Muscle layer of colon (tissue), 2 donors: ENCODE results near the gene NFKB1.

Source experiments
- H3K27ac ChIP-seq: one replicate; pipeline ENCODE4 v1.7.0; 2013; ENCODE audit warnings: low read depth, mild to moderate bottlenecking, low read length, moderate library complexity
- H3K27me3 ChIP-seq, 2 donors: one replicate each; pipeline ENCODE4 v1.7.0; 2013; ENCODE audit warnings: low read length in 2 of 2, mild to moderate bottlenecking in 2 of 2; ENCODE audit not compliant: insufficient read depth in 2 of 2, control insufficient read depth in 1 of 2
- H3K36me3 ChIP-seq: one replicate; pipeline ENCODE4 v1.7.0; 2013; ENCODE audit warnings: mild to moderate bottlenecking, low read length; ENCODE audit not compliant: insufficient read depth
- H3K4me1 ChIP-seq: one replicate; pipeline ENCODE4 v1.7.0; 2013; ENCODE audit warnings: mild to moderate bottlenecking, low read length; ENCODE audit not compliant: insufficient read depth
- H3K4me3 ChIP-seq, 2 donors: one replicate each; pipeline ENCODE4 v1.7.0; 2013; ENCODE audit warnings: low read length in 2 of 2, low read depth in 1 of 2, mild to moderate bottlenecking in 1 of 2, moderate library complexity in 1 of 2
- H3K9ac ChIP-seq: one replicate; pipeline ENCODE4 v1.7.0; 2013; ENCODE audit warnings: low read length
- H3K9me3 ChIP-seq: one replicate; pipeline ENCODE4 v1.7.0; 2013; ENCODE audit warnings: mild to moderate bottlenecking, low read length
- donor health status: abdominal sarcoma.
- donor health status: Adenocarcinoma of cecum.

The NFKB1 gene

DNA sequence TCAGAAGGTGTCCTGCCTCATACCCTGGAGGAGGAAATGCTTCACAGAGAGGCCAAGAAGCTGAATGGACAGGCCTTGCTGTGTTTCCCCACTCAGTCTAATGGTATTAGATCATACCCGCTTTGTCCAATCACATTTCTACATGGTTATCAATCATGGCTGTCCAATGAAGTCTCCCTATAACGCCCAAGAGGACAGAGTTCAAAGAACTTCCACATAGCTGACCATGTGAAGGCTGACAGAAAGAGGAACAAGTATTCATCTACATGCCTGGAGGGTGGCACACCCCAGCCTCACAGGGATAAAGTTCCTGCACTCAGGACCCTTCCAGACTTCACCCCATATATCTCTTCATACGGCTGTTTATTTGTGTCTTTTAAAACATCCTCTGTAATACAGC lies 136.2 kb downstream of the NFKB1 start:
- Histone ChIP-seq H3K36me3 (peaks cover 31% of the 10 kb centered on the region), H3K27me3 (no peaks in the 10 kb centered on the region), H3K9me3 (no peaks in the 10 kb centered on the region)

DNA sequence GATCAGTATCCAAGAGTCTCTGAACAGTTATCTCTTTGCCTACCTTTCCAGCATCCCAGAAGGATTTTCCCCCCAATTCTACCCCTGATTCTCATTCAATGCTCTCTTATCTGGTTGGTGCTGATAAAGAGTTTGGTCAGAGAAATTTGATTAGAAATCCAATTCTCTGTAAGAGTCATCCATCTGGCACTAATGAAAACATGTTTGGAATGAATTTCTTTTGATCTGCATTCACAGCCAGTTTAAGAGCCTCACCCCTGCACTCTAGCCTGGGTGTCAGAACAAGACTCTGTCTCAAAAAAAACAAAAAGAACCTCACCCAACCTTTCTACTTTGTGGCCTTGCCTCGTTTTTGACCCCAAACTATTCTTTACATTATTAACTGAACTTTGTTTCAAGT lies 137.5 kb downstream of the NFKB1 start:
- Histone ChIP-seq H3K9me3 (no peaks in the 10 kb centered on the region), H3K36me3 (peaks cover 31% of the 10 kb centered on the region), H3K27me3 (no peaks in the 10 kb centered on the region), H3K9ac (no peak overlapping the region), H3K4me1 (no peaks in the 10 kb centered on the region), H3K27ac (no peak overlapping the region), H3K4me3 (no peak overlapping the region)

More for the DNA sequence above, 136.2 kb downstream of the NFKB1 start:
- no peak overlapping the region for H3K4me3 ChIP-seq
- no peaks in the 10 kb centered on the region for H3K4me1 ChIP-seq
- H3K9ac ChIP-seq, result no peak overlapping the region
- no peak overlapping the region for H3K27ac ChIP-seq

DNA sequence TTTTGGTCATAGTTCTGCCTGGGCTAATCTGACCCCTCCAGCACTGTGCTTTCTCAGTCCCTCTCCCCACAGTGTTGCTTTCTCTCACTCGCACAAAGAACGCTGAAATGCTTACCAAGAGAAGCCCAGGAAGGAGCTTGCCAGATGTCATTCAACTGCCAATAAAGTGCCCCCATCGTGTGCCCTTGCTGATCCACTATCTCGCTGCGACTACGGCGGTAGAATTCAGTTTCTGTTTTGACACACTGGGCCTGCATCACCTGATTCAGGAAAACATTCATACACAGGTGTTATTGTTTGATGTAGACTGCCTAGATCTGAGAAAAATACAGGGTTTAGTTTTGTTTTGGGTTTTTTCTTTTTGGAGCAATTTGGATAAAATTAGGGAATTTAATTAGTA lies 138.4 kb downstream of the NFKB1 start:
- H3K36me3 ChIP-seq, result peaks cover 26% of the 10 kb centered on the region
- no peak overlapping the region for H3K27ac ChIP-seq
- no peak overlapping the region for H3K4me3 ChIP-seq
- no peak overlapping the region for H3K9ac ChIP-seq
- no peaks in the 10 kb centered on the region for H3K4me1 ChIP-seq
- no peaks in the 10 kb centered on the region for H3K27me3 ChIP-seq
- no peaks in the 10 kb centered on the region for H3K9me3 ChIP-seq

GRCh38 chr4:102640669-102641068 lies 139.5 kb downstream of the NFKB1 start:
- Histone ChIP-seq H3K27ac (no peak overlapping the region), H3K9ac (no peak overlapping the region), H3K4me1 (no peaks in the 10 kb centered on the region), H3K4me3 (no peak overlapping the region), H3K36me3 (peaks cover 20% of the 10 kb centered on the region), H3K9me3 (no peaks in the 10 kb centered on the region), H3K27me3 (no peaks in the 10 kb centered on the region)

GRCh38 chr4:102641793-102642192 lies 140.6 kb downstream of the NFKB1 start:
- no peak overlapping the region for H3K27ac ChIP-seq
- H3K36me3 ChIP-seq, result peaks cover 18% of the 10 kb centered on the region
- H3K4me1 ChIP-seq, result no peaks in the 10 kb centered on the region
- H3K27me3 ChIP-seq, result no peaks in the 10 kb centered on the region
- H3K9me3 ChIP-seq, result no peaks in the 10 kb centered on the region
- no peak overlapping the region for H3K9ac ChIP-seq
- no peak overlapping the region for H3K4me3 ChIP-seq

- Histone ChIP-seq H3K9ac (no peak overlapping the region), H3K9me3 (no peaks in the 10 kb centered on the region), H3K27ac (no peak overlapping the region), H3K4me1 (no peaks in the 10 kb centered on the region), H3K4me3 (no peak overlapping the region), H3K36me3 (peaks cover 18% of the 10 kb centered on the region), H3K27me3 (no peaks in the 10 kb centered on the region)
Measured at GRCh38 chr4:102642631-102643298, 141.6 kb downstream of the NFKB1 start.

GRCh38 chr4:102647117-102647516 lies 146.0 kb downstream of the NFKB1 start:
- Histone ChIP-seq H3K36me3 (peaks cover 9% of the 10 kb centered on the region), H3K4me1 (no peaks in the 10 kb centered on the region), H3K9me3 (no peaks in the 10 kb centered on the region), H3K27ac (no peak overlapping the region), H3K4me3 (no peak overlapping the region), H3K9ac (no peak overlapping the region), H3K27me3 (no peaks in the 10 kb centered on the region)

DNA sequence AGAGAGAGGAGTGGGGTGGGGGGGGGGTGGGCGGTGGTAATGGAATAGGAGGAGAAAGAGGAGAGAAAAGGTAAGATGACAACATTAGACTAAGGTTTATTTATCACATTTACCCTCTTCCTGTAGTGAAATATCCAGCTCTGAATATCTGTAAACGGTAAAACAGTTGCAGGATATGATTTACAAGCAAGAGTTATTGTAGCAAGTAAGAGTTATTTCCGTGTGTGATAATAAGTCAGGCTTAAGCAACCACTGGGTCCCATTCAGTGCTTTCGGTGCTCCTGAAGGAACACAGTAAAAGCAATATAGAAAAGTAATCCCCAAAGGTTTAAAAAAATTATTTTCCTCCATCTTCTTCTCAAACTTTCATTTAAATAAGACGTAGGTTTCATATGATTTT lies 156.0 kb downstream of the NFKB1 start:
- no peaks in the 10 kb centered on the region for H3K9me3 ChIP-seq
- no peak overlapping the region for H3K27ac ChIP-seq
- H3K4me1 ChIP-seq, result no peaks in the 10 kb centered on the region
- no peaks in the 10 kb centered on the region for H3K27me3 ChIP-seq
- H3K9ac ChIP-seq, result no peak overlapping the region
- no peak overlapping the region for H3K4me3 ChIP-seq
- no peaks in the 10 kb centered on the region for H3K36me3 ChIP-seq

DNA sequence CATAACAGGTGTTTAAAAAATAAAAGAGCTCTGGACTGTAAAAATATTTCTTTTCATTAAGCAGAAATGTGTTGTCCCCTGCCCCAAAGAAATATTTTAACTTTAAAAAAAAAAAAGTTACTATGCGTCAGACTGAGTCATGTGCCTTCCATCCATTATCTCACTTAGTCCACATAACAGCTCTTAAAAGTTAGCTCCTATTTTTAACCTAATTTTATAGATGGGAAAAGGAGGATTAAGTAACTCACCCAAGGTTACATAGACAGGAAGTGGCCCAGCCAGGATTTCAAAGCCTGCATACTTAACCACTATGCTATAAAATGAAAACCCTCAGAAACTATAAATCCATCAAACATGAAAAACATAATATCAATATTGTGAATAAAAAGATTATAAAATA lies 161.9 kb downstream of the NFKB1 start:
- Histone ChIP-seq H3K9me3 (no peaks in the 10 kb centered on the region), H3K4me1 (no peaks in the 10 kb centered on the region), H3K27me3 (no peaks in the 10 kb centered on the region), H3K4me3 (no peak overlapping the region), H3K36me3 (peaks cover 17% of the 10 kb centered on the region), H3K27ac (no peak overlapping the region), H3K9ac (no peak overlapping the region)

- H3K27ac ChIP-seq, result no peak overlapping the region
- no peaks in the 10 kb centered on the region for H3K9me3 ChIP-seq
- H3K4me3 ChIP-seq, result no peak overlapping the region
- H3K27me3 ChIP-seq, result no peaks in the 10 kb centered on the region
- H3K4me1 ChIP-seq, result no peaks in the 10 kb centered on the region
- no peak overlapping the region for H3K9ac ChIP-seq
- peaks cover 23% of the 10 kb centered on the region for H3K36me3 ChIP-seq
Measured at GRCh38 chr4:102665527-102665926, 164.4 kb downstream of the NFKB1 start.
